T-helper 1 cell treated with Interleukin-12 subunit alpha and Interleukin-12 subunit beta and Interleukin-4 antibody, amounts not matched to agents 30 μg/mL and 1 μg/mL, for 36 hours (primary cell): ENCODE results near the gene PKNOX1.
"Not testable (repeated sequence)": the region's sequence is repeated elsewhere in the genome, so short reads cannot be mapped to it uniquely, and the experiment has no call there.

ENCODE experiments used
- H3K27ac Mint-ChIP-seq: one replicate; pipeline ENCODE4 v1.8.0; 2021; ENCODE audit warnings: mild to moderate bottlenecking, mixed read lengths
- H3K27me3 Mint-ChIP-seq: one replicate; pipeline ENCODE4 v1.8.0; 2021; ENCODE audit warnings: low read depth, mixed read lengths
- H3K36me3 Mint-ChIP-seq: one replicate; pipeline ENCODE4 v1.8.0; 2021; ENCODE audit warnings: low read depth, mixed read lengths
- H3K4me1 Mint-ChIP-seq: one replicate; pipeline ENCODE4 v1.8.0; 2021; ENCODE audit warnings: low read depth, mixed read lengths
- H3K4me3 Mint-ChIP-seq: one replicate; pipeline ENCODE4 v1.8.0; 2021; ENCODE audit warnings: mild to moderate bottlenecking, moderate library complexity, mixed read lengths
- H3K9me3 Mint-ChIP-seq: one replicate; pipeline ENCODE4 v1.8.0; 2021; ENCODE audit warnings: mixed read lengths

The PKNOX1 gene

DNA sequence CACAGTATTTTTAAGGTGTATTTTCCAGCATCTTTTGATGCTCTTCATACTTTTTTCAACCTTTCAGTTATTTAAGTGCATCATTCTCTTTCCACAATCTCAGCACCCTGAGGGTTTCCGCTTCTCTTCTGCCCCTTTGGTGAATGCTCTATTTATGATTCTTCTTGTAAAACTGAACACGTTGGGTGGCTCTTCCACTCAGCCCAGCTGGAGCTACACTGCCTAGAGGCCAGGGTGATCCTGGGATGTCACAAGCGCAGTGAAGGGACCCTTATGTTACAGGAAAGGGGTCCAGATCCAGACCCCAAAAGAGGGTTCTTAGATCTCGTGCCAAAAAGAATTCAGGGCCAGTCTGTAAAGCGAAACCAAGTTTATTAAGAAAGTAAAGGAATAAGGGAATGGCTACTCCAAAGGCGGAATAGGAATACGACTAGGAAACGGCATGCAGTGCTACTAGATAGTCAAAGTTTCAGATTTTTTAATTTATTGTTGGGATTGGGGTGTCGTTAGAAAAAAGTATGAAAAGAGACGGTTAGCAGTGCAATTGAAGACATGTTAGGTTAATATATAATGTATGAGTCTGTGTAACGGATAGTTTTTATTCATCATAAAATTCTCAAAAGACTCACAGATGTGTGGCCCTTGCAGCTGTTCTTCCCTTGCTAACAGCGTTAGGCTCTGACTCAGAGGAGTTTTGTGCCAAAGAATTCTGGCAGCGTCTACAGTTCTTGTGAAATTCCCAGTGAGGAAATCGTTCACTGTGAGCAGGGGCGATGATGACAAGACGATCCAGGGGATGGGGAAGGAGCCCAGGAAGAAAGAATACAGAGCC lies 34.6 kb upstream of the PKNOX1 start:
- H3K27ac Mint-ChIP-seq = no peak overlapping the region
- no peaks in the 10 kb centered on the region for H3K27me3 Mint-ChIP-seq
- no peak overlapping the region for H3K4me3 Mint-ChIP-seq
- H3K9me3 Mint-ChIP-seq = no peaks in the 10 kb centered on the region
- no peaks in the 10 kb centered on the region for H3K36me3 Mint-ChIP-seq
- H3K4me1 Mint-ChIP-seq = no peaks in the 10 kb centered on the region

DNA sequence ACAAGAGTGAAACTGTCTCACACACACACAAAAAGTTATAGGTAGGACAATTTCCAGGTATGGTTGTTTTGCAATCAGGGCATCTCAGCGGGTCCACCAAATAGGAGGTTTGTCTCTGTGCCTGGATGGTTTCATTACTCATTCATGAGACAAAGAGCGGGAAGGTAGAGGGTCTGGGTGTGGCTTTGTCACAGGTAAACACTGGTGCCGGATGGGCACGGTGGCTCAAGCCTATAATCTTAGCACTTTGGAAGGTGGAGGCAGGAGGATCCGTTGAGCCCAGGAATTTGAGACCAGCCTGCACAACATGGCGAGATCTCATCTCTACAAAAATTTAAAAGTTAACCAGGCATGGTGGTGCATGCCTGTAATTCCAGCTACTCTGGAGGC lies 32.7 kb upstream of the PKNOX1 start:
- Mint-ChIP-seq H3K27me3 (peaks cover 2% of the 10 kb centered on the region), H3K27ac (no peak overlapping the region), H3K9me3 (no peaks in the 10 kb centered on the region), H3K4me3 (no peak overlapping the region), H3K36me3 (no peaks in the 10 kb centered on the region), H3K4me1 (no peaks in the 10 kb centered on the region)

DNA sequence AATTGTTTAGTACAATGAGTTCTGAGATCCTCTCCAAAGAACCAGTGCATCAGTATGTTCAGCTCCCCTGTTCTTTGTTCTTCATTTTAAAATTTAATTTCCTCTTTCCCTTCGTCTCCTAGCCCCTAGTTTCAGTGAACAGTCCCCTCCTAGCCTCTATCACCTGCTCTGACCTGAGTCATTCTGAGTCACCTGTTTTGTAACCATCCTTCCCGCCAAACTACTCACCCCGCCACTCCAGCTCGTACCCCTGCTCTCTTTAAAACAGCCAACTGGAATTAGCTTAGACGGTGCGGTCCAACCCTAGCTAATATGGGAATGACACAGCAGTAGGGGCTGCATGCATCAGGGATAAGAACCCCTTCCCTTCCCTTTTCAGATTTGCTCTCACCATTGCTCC lies 32.1 kb upstream of the PKNOX1 start:
- Mint-ChIP-seq H3K27ac (no peak overlapping the region), H3K36me3 (no peaks in the 10 kb centered on the region), H3K9me3 (no peaks in the 10 kb centered on the region), H3K4me1 (no peaks in the 10 kb centered on the region), H3K4me3 (no peak overlapping the region), H3K27me3 (peaks cover 7% of the 10 kb centered on the region)

DNA sequence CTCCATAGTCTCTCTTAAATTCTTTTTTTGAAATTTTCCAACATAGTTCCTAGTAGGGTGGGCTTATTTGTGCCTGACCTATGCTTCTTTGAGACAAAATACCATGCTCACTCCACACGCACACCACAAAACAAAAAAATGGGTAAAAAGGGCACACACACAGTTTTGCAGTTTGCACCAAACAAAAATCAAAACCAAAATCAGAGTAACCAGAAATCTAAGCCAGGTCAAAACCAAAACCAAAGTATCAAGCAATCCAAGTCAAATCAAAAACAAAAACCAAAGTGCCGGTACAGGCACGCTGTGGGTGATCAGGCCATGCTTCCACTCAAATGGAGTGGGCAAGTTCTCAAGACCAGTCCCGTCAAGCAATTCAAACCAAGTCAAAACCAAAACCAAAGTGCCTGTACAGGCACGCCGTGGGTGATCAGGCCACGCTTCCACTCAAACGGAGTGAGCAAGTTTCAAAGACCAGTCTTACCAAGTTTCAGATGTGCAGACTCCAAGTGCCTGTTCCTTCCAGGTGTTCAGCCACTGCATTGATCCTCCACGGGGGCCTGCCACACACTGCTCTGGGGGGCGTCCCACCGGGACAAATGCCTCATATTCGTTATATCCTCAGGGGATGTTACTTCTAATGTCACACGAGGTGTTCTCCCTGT lies 25.1 kb upstream of the PKNOX1 start:
- not testable (repeated sequence) for H3K27ac Mint-ChIP-seq, H3K9me3 Mint-ChIP-seq, H3K4me3 Mint-ChIP-seq, H3K36me3 Mint-ChIP-seq, H3K4me1 Mint-ChIP-seq
- peaks cover 22% of the 10 kb centered on the region for H3K27me3 Mint-ChIP-seq

DNA sequence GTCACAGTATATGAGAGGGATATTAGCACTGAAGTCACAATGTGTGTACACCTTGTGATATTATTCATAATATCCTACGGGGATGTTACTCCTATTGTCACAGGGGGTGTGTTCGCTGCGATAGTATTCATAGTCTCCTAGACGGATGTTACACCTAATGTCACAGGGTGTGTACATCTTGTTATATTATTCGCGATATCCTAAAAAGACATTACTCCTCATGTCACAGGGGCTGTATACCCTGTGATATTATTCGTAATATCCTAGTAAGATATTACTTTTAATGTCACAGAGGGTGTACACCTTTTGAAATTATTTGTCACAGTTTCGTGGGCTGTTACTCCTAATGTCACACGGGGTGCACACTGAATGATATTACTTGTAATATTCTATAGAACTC lies 23.2 kb upstream of the PKNOX1 start:
- not testable (repeated sequence) for H3K27ac Mint-ChIP-seq, H3K36me3 Mint-ChIP-seq, H3K4me3 Mint-ChIP-seq, H3K9me3 Mint-ChIP-seq, H3K4me1 Mint-ChIP-seq
- peaks cover 22% of the 10 kb centered on the region for H3K27me3 Mint-ChIP-seq

DNA sequence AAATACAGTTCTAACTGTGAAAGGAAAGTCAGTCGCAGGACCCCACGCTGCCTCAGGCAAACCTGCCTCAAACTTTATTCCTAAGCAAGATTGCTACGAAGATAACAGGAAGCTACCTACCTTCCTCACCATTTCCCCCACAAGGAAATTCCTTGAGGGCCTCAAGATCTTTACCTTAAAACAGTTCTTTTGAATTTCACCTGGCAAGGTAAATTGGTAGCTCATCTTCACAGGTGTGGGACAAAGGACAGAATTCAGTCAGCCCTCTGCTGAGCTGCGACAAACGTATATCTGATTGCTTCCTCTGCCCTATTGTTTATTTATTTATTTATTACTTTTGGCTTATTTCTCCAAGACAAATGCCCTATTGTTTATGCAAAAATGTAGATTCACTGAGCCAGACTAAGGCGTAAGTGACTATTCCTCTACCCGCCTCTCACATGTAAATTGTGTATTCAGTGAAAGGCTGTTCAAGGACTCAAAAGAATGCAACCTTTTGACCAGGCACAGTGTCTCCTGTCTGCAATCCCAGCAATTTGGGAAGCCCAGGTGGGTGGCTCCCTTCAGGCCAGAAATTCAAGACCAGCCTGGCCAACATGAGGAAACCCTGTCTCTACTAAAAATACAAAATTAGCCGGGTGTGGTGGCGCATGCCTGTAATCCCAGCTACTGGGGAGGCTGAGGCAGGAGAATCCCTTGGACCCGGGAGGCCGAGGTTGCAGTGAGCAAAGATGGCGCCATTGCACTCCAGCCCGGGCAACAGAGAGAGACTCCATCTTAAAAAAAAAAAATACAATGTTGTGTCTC lies 17.3 kb upstream of the PKNOX1 start:
- H3K4me3 Mint-ChIP-seq = no peak overlapping the region
- no peaks in the 10 kb centered on the region for H3K9me3 Mint-ChIP-seq
- no peaks in the 10 kb centered on the region for H3K4me1 Mint-ChIP-seq
- H3K36me3 Mint-ChIP-seq = no peaks in the 10 kb centered on the region
- H3K27me3 Mint-ChIP-seq = no peaks in the 10 kb centered on the region
- no peak overlapping the region for H3K27ac Mint-ChIP-seq

DNA sequence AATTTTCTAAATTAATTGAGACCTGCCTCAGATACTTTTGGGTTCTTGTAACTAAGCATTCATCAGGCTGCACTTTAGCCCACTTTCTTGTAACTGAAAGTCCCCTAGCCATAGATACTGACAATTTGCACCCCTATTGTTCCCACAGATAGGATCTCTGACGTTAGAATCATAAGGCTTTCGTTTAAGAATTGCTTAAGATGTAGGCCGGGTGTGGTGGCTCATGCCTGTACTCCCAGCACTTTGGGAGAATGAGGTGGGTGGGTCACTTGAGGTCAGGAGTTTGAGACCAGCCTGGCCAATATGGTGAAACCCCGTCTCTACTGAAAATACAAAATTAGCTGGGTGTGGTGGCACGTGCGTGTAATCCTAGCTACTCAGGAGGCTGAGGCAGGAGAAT lies 16.2 kb upstream of the PKNOX1 start:
- not testable (repeated sequence) for H3K4me3 Mint-ChIP-seq, H3K36me3 Mint-ChIP-seq, H3K9me3 Mint-ChIP-seq, H3K4me1 Mint-ChIP-seq, H3K27me3 Mint-ChIP-seq, H3K27ac Mint-ChIP-seq

DNA sequence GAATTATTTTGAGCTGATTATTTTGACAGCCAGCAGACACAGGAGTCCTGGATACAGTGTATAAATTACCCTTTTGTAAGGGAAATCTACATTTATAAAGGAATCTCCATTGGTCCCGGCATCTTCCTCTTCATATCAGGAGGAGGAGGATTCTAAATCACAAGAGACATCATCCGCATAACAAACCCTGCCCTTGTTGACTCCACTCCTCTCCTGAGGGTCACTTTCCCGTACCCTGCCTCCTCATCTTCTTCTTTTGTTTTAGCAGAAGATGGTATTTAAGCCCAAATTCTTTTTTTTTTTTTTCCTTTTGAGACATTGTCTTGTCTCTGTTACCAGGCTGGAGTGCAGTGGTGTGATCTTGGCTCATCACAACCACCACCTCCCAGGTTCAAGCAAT lies 14.6 kb upstream of the PKNOX1 start:
- no peak overlapping the region for H3K4me3 Mint-ChIP-seq

DNA sequence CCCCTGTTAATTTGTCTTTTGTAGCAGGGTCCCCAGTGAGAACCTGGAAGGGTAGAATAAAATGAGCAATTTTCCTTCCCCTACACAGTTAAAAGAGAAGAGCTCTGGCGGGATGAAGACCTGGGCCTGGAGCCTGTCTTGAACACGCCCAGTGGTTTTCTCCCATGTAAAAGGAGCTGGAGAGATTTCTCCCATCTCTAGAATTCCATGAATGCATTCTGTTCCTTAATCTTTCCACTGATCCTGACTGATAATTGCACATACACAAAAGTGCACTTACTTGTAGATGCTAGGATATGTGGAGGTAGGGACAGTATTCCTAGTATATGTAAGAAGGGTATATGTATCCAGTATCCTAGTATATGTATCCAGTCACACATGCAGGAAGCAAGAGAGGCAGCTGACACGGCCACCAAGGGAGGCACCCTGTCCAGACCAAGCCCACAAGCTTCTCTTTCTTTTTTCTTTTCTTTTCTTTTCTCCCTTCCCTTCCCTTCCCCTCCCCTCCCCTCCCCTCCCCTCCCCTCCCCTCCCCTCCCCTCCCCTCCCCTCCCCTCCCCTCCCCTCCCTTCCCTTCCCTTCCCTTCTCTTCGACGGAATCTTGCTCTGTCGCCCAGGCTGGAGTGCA lies 11.9 kb upstream of the PKNOX1 start:
- Mint-ChIP-seq H3K9me3 (no peaks in the 10 kb centered on the region), H3K4me1 (no peaks in the 10 kb centered on the region), H3K4me3 (no peak overlapping the region), H3K27me3 (no peaks in the 10 kb centered on the region), H3K36me3 (no peaks in the 10 kb centered on the region), H3K27ac (no peak overlapping the region)

More for the DNA sequence above, 14.6 kb upstream of the PKNOX1 start:
- Mint-ChIP-seq H3K9me3 (no peaks in the 10 kb centered on the region), H3K27me3 (no peaks in the 10 kb centered on the region), H3K36me3 (no peaks in the 10 kb centered on the region), H3K27ac (no peak overlapping the region), H3K4me1 (no peaks in the 10 kb centered on the region)

DNA sequence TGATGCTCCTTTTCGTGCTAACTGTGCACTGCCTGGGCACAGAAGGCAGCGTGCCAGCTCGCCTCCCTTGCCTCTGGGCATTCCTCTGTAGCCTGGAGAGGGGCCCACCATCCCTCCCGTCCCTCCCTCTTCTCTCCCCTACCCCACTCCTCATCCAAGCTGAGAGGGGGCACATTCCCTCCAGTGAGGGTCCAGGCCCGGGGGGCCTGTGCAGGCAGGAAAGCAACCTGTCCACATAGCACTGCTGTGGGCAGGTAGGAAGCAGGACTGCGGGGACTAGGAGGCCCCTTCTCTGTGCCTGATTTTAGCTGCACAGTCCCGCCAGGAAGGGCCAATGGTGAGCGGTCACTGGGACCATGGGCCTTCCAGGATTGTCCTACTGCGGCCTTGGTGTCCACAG lies 10.3 kb upstream of the PKNOX1 start:
- Mint-ChIP-seq H3K27ac (no peak overlapping the region), H3K9me3 (no peaks in the 10 kb centered on the region), H3K36me3 (no peaks in the 10 kb centered on the region), H3K27me3 (no peaks in the 10 kb centered on the region), H3K4me3 (no peak overlapping the region), H3K4me1 (no peaks in the 10 kb centered on the region)

DNA sequence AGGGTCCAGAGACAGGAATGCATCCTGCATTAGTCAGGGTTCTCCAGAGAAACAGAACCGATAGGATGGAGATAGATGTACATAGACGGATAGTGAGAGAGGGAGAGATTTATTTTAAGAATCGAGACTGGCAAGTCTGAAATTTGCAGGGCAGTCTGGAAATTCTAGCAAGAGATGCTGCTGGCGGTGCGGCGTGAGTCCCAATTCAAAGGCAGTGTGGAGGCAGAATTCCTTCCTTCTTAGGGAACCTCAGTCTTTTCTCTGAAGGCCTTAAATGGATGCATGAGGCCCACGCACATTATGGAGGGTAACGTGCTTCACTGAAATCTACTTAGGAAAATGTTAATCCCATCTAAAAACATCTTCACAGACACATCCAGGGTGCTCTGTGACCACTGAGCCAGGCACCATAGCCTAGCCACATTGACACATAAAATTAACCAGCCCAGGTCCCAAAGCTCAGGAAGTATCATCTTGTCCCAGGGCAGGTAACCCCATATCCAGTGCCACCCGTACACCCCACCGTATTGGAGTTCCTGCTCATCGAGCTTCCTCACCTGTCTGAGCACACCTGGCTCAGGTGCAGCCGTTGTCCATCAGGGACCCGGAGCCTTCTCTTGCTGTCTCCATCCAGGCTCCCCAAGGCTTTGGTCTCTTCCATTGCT lies 9.7 kb upstream of the PKNOX1 start:
- Mint-ChIP-seq H3K9me3 (no peaks in the 10 kb centered on the region), H3K36me3 (no peaks in the 10 kb centered on the region), H3K4me1 (no peaks in the 10 kb centered on the region), H3K27me3 (no peaks in the 10 kb centered on the region), H3K4me3 (no peak overlapping the region), H3K27ac (no peak overlapping the region)

DNA sequence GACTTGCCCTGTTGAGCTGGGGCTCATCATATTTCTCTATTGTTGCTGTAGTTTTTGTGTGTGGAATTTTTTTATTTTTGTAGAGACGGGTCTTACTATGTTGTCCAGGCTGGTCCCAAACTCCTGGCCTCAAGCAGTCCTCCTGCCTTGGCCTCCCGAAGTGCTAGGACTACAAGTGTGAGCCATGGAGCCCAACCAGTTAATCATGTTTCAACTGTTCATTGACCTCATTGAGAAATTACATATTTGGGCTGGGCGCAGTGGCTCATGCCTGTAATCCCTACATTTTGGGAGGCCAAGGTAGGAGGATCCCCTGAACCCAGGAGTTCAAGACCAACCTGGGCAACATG lies 9.2 kb upstream of the PKNOX1 start:
- H3K36me3 Mint-ChIP-seq = no peaks in the 10 kb centered on the region
- no peak overlapping the region for H3K27ac Mint-ChIP-seq
- H3K4me1 Mint-ChIP-seq = no peaks in the 10 kb centered on the region
- no peaks in the 10 kb centered on the region for H3K27me3 Mint-ChIP-seq
- no peaks in the 10 kb centered on the region for H3K9me3 Mint-ChIP-seq
- no peak overlapping the region for H3K4me3 Mint-ChIP-seq

DNA sequence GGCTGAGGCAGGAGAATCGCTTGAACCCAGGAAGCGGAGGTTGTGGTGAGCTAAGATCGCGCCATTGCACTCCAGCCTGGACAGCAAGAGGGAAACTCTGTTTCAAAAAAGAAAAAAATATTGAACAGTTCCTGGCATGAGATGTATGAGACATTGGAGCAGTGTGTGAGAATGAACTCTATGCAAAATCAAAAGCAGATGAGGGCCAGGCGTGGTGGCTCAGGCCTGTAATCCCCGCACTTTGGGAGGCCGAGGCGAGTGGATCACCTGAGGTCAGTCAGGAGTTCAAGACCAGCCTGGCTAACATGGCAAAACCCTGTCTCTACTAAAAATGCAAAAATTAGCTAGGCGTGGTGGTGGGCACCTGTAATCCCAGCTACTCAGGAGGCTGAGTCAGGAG lies 6.7 kb upstream of the PKNOX1 start:
- H3K9me3 Mint-ChIP-seq, H3K27me3 Mint-ChIP-seq, H3K36me3 Mint-ChIP-seq, H3K4me3 Mint-ChIP-seq, H3K4me1 Mint-ChIP-seq, H3K27ac Mint-ChIP-seq: not testable (repeated sequence)

DNA sequence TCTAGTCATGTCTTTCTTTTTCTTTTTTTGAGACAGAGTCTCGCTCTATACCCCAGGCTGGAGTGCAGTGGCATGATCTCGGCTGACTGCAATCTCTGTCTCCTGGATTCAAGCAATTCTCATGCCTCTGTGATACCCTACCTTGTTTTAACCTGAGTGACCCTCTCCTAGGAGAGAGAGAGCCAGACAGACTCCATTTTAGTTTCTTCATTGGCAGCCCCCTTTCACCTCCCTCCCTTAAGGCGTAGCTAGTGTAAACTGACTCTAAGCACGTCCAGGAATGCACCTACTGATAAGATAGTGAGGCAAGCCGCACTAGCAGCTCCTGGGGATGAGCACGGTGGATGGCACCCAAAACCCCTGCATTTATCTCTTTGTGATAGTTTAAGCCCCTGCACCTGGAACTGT lies 5.2 kb upstream of the PKNOX1 start:
- Mint-ChIP-seq H3K27me3 (no peaks in the 10 kb centered on the region), H3K4me3 (no peak overlapping the region), H3K27ac (no peak overlapping the region), H3K9me3 (no peaks in the 10 kb centered on the region), H3K36me3 (no peaks in the 10 kb centered on the region), H3K4me1 (peaks cover 1% of the 10 kb centered on the region)
